H1 (cell line): ENCODE measurements around the gene ANAPC1.
"Not testable (repeated sequence)": the region's sequence is repeated elsewhere in the genome, so short reads cannot be mapped to it uniquely, and the experiment has no call there.

Source experiments
- CHD1 ChIP-seq: IDR thresholded peaks from 2 replicates; pipeline ENCODE4 v1.6.1; 2012; ENCODE audit warnings: low read depth, low read length, improper control_type of control experiment
- MAFK ChIP-seq: IDR thresholded peaks from 2 replicates; pipeline ENCODE4 v1.6.1; 2012; ENCODE audit warnings: low read depth, mild to moderate bottlenecking, improper control_type of control experiment, low read length
- SRF ChIP-seq: IDR thresholded peaks from 2 replicates; pipeline ENCODE4 v1.6.1; 2011; ENCODE audit warnings: mild to moderate bottlenecking, low read depth, low read length, moderate library complexity
- TF ChIP-seq, protein P1 (sequence below), 3 experiments: IDR thresholded peaks; 1 replicate in 2 of 3; 2 replicates in 1 of 3; pipeline versions ENCODE4 v1.5.1 to v1.6.1; 2011; ENCODE audit warnings: low read length in 3 of 3, mild to moderate bottlenecking in 3 of 3, inconsistent platforms in 2 of 3, low read depth in 1 of 3, moderate library complexity in 1 of 3; ENCODE audit not compliant: insufficient read depth in 1 of 3; ENCODE audit errors: control extremely low read depth in 1 of 3

DNA sequence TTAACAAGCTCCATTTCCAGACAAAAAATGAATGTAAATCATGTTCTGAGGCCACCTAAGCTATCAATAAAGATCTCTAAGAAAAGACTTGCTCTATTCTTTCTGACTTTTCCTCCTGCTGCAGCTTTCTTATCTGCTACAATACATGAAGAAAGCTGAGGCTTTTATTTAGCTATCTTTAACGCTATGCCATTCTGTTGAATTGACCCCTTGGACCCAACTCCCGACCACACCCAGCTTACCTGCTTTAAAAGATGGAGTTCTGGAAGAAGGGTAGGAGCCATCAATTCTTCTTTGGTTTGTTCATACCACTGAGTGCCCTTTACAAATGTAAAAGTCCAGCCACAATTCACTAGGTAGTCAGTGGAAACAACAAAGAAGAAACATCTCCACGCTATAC, 99.9 kb downstream of the ANAPC1 start:
- TF ChIP-seq MAFK, CHD1, SRF: not testable (repeated sequence)
- TF ChIP-seq, protein P1, sequence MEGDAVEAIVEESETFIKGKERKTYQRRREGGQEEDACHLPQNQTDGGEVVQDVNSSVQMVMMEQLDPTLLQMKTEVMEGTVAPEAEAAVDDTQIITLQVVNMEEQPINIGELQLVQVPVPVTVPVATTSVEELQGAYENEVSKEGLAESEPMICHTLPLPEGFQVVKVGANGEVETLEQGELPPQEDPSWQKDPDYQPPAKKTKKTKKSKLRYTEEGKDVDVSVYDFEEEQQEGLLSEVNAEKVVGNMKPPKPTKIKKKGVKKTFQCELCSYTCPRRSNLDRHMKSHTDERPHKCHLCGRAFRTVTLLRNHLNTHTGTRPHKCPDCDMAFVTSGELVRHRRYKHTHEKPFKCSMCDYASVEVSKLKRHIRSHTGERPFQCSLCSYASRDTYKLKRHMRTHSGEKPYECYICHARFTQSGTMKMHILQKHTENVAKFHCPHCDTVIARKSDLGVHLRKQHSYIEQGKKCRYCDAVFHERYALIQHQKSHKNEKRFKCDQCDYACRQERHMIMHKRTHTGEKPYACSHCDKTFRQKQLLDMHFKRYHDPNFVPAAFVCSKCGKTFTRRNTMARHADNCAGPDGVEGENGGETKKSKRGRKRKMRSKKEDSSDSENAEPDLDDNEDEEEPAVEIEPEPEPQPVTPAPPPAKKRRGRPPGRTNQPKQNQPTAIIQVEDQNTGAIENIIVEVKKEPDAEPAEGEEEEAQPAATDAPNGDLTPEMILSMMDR (IDR thresholded peaks at IDR 0.05; ENCODE audit: control extremely low read depth in 1 of 3, insufficient read depth in 1 of 3, low read depth in 1 of 3, low read length in 3 of 3): not testable (repeated sequence)
